ENCODE results near the gene IFT27. TPM values are rescaled to one million over a fixed set of nuclear protein-coding genes. Genes with fewer than 3 reads are reported as not detected.
"Not testable (repeated sequence)": the region's sequence is repeated elsewhere in the genome, so short reads cannot be mapped to it uniquely, and the experiment has no call there.

Gene IFT27
- total RNA-seq, 2 donors from 2014 or later: 15.0 to 16.0 TPM

GRCh38 chr22:36756031-36756430 is 19.9 kb downstream of the IFT27 start:
- DNase-seq (ENCODE audit: low spot score) (no peak), ATAC-seq (ENCODE audit: insufficient number of reproducible peaks, low FRiP score, low read depth) (no peak)
- Histone ChIP-seq H3K4me1 (ENCODE audit: control insufficient read depth in 1 of 2, low read depth in 2 of 2) (no peaks in the 10 kb centered on the region), H3K27ac (no peak overlapping the region), H3K4me3 (no peak overlapping the region), H3K27me3 (replicated peaks; ENCODE audit: insufficient read depth) (no peaks in the 10 kb centered on the region), H3K36me3 (no peaks in the 10 kb centered on the region), H3K9me3 (no peaks in the 10 kb centered on the region)
- no peak for TF ChIP-seq CTCF (IDR thresholded peaks at IDR 0.05)

GRCh38 chr22:36755316-36755715 is 20.6 kb downstream of the IFT27 start:
- H3K27ac ChIP-seq: no peak overlapping the region
- H3K4me1 ChIP-seq (ENCODE audit: control insufficient read depth in 1 of 2, low read depth in 2 of 2): no peaks in the 10 kb centered on the region
- H3K27me3 ChIP-seq (replicated peaks; ENCODE audit: insufficient read depth): no peaks in the 10 kb centered on the region
- no peak for DNase-seq (ENCODE audit: low spot score)
- ATAC-seq (ENCODE audit: insufficient number of reproducible peaks, low FRiP score, low read depth): no peak
- H3K4me3 ChIP-seq: no peak overlapping the region
- no peaks in the 10 kb centered on the region for H3K9me3 ChIP-seq
- no peaks in the 10 kb centered on the region for H3K36me3 ChIP-seq
- no peak for TF ChIP-seq CTCF (IDR thresholded peaks at IDR 0.05)

GRCh38 chr22:36754881-36755280 is 21.0 kb downstream of the IFT27 start:
- not testable (repeated sequence) for DNase-seq (ENCODE audit: low spot score); H3K4me3 ChIP-seq; H3K36me3 ChIP-seq; ATAC-seq (ENCODE audit: insufficient number of reproducible peaks, low FRiP score, low read depth); H3K27me3 ChIP-seq (replicated peaks; ENCODE audit: insufficient read depth); H3K9me3 ChIP-seq; H3K4me1 ChIP-seq (ENCODE audit: control insufficient read depth in 1 of 2, low read depth in 2 of 2); H3K27ac ChIP-seq

- ATAC-seq (ENCODE audit: insufficient number of reproducible peaks, low FRiP score, low read depth) (no peak), DNase-seq (ENCODE audit: low spot score) (no peak)
- TF ChIP-seq CTCF (IDR thresholded peaks at IDR 0.05): no peak
- Histone ChIP-seq H3K9me3 (no peaks in the 10 kb centered on the region), H3K27me3 (replicated peaks; ENCODE audit: insufficient read depth) (no peaks in the 10 kb centered on the region), H3K4me3 (no peak overlapping the region), H3K4me1 (ENCODE audit: control insufficient read depth in 1 of 2, low read depth in 2 of 2) (no peaks in the 10 kb centered on the region), H3K27ac (no peak overlapping the region), H3K36me3 (no peaks in the 10 kb centered on the region)
Measured at GRCh38 chr22:36753916-36754315, 22.0 kb downstream of the IFT27 start.

- ATAC-seq (ENCODE audit: insufficient number of reproducible peaks, low FRiP score, low read depth) (no peak), DNase-seq (ENCODE audit: low spot score) (no peak)
- no peak for TF ChIP-seq CTCF (IDR thresholded peaks at IDR 0.05)
- H3K4me1 ChIP-seq (ENCODE audit: control insufficient read depth in 1 of 2, low read depth in 2 of 2): no peaks in the 10 kb centered on the region
- H3K27me3 ChIP-seq (replicated peaks; ENCODE audit: insufficient read depth): no peaks in the 10 kb centered on the region
- H3K36me3 ChIP-seq: no peaks in the 10 kb centered on the region
- no peak overlapping the region for H3K27ac ChIP-seq
- H3K9me3 ChIP-seq: no peaks in the 10 kb centered on the region
- no peak overlapping the region for H3K4me3 ChIP-seq
Measured at GRCh38 chr22:36753120-36753802, 22.7 kb downstream of the IFT27 start.
